Measurements from ENCODE around the gene MUCL3. TPM values are rescaled to one million over a fixed set of nuclear protein-coding genes. Genes with fewer than 3 reads are reported as not detected.
A peak's percentile ranks its signal among the peaks of the same experiment; 100 is the strongest.

Gene MUCL3
- total RNA-seq, 6 experiments from 2014 or later, result not detected

GRCh38 chr6:30937265-30937664, 3.5 kb upstream of the MUCL3 start:
- Mint-ChIP-seq H3K9me3 (no peaks in the 10 kb centered on the region), H3K27ac (no peak overlapping the region), H3K27me3 (ENCODE audit: insufficient read depth) (peaks cover 36% of the 10 kb centered on the region), H3K36me3 (ENCODE audit: low read depth) (no peaks in the 10 kb centered on the region), H3K4me1 (ENCODE audit: low read depth) (peaks cover 5% of the 10 kb centered on the region), H3K4me3 (no peak overlapping the region)
- TF ChIP-seq CTCF (IDR thresholded peaks at IDR 0.05), result no peak
- no peak for DNase-seq

DNA sequence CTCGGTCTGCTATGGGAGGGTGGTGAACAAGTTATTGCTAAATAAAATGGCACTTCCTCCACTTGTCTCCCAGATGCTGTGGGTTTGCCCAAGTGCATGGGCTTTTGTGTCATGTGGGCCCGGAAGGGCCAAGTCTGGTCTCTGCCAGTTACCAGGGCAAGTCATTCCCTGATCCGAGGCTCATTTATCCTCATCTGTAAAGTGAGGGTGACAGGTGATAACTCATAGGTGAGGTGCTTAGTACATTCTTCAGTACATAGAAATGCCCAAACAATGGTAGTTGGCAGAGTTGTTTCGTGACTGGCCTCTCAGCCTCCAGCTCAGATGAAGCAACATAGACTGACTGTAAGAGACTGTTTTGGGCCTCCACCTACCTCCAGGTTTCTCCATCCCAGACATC, 2.0 kb upstream of the MUCL3 start:
- DNase-seq, result no peak
- Mint-ChIP-seq H3K4me1 (ENCODE audit: low read depth) (peaks cover 14% of the 10 kb centered on the region), H3K27ac (no peak overlapping the region), H3K27me3 (ENCODE audit: insufficient read depth) (peaks cover 32% of the 10 kb centered on the region), H3K36me3 (ENCODE audit: low read depth) (no peaks in the 10 kb centered on the region), H3K4me3 (no peak overlapping the region), H3K9me3 (no peaks in the 10 kb centered on the region)
- no peak for TF ChIP-seq CTCF (IDR thresholded peaks at IDR 0.05)

DNA sequence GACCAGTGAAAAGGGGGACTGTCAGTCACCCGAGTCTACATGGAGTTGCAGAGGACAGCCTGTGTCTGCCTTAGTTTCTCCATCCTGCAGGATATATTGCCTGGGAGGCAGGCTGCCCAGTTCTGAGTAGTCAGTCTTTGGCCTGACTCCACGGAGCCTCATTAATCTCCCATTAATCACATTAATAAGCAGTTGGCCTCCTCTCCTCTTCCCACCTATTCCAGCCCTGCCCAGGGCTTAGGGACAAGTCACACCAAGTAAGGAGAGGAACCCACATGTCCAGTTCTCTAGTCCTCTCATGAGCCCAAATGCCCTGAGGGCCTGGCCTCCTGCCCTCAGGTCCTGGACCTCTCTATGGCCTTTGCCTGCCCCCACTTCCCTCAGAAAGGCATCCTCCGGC, 1.3 kb upstream of the MUCL3 start:
- Mint-ChIP-seq H3K36me3 (ENCODE audit: low read depth) (no peaks in the 10 kb centered on the region), H3K4me3 (no peak overlapping the region), H3K27ac (no peak overlapping the region), H3K27me3 (ENCODE audit: insufficient read depth) (peaks cover 32% of the 10 kb centered on the region), H3K9me3 (no peaks in the 10 kb centered on the region), H3K4me1 (ENCODE audit: low read depth) (peaks cover 14% of the 10 kb centered on the region)
- DNase-seq, result no peak
- TF ChIP-seq CTCF (IDR thresholded peaks at IDR 0.05), result no peak

DNA sequence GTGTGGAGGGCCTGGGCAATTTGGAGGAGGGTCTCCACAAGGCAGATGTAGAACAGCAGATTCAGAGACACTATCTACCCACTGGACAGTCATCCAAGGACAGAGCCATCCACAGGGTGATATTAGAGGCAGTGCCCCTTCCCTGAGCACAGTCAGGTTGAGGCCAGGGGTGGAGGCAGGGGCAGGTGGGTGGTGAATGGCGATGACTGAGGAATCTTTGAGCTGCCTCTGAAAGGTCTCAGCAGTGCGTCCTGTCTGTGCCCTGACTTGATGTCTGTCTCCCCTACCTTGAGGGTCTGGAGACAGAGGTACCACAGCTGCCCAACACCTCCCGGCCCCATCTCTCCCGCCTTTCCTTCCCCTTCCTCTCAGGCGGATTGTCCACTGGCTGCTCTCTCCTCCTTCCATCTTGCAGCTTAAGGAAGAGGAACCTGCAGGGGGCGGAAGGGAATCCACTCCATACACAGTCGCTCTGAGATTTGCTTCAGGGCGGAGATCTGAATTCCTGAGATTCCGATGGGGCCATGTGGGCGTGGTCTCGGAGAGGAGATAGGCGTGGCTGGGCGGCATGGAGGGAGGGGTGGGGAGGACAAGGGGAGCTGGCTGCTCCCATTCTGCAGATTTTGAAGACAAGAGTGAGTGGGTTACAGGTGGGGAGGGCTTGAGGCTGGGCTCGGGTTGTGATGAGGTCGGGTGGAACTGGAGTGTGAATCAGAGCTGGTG, 1.7 kb downstream of the MUCL3 start:
- Mint-ChIP-seq H3K9me3 (no peaks in the 10 kb centered on the region), H3K27ac (no peak overlapping the region), H3K36me3 (ENCODE audit: low read depth) (no peaks in the 10 kb centered on the region), H3K4me1 (ENCODE audit: low read depth) (peaks cover 14% of the 10 kb centered on the region), H3K27me3 (ENCODE audit: insufficient read depth) (peaks cover 36% of the 10 kb centered on the region), H3K4me3 (peak overlapping the region; percentile 61)
- peak; percentile 80 for DNase-seq
- TF ChIP-seq CTCF (IDR thresholded peaks at IDR 0.05), result peak; percentile 78

DNA sequence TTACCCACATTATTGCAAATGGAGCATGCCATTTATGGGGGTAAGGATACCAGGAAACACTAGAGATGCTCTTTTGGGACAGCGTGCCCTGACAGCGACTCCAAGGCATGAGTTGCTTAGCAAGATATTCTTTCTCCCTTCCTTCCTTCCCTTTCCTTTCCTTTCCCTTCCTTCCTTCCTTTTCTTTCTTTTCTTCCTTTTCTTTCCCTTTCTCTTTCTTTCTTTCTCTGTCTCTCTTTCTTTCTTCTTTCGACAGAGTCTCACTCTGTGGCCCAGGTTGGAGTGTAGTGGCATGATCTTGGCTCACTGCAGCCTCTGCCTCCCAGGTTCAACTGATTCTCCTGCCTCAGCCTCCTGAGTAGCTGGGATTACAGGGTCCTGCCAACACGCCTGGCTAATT, 3.3 kb downstream of the MUCL3 start:
- DNase-seq, result no peak
- no peaks in the 10 kb centered on the region for H3K9me3 Mint-ChIP-seq

More for the DNA sequence above, 3.3 kb downstream of the MUCL3 start:
- peaks cover 42% of the 10 kb centered on the region for H3K27me3 Mint-ChIP-seq (ENCODE audit: insufficient read depth)
- no peaks in the 10 kb centered on the region for H3K36me3 Mint-ChIP-seq (ENCODE audit: low read depth)
- no peak overlapping the region for H3K4me3 Mint-ChIP-seq
- H3K4me1 Mint-ChIP-seq (ENCODE audit: low read depth), result peaks cover 14% of the 10 kb centered on the region
- TF ChIP-seq CTCF (IDR thresholded peaks at IDR 0.05), result no peak
- no peak overlapping the region for H3K27ac Mint-ChIP-seq
